Measurements from ENCODE around the gene NCAPH2.
A peak's percentile ranks its signal among the peaks of the same experiment; 100 is the strongest.

The NCAPH2 gene

DNA sequence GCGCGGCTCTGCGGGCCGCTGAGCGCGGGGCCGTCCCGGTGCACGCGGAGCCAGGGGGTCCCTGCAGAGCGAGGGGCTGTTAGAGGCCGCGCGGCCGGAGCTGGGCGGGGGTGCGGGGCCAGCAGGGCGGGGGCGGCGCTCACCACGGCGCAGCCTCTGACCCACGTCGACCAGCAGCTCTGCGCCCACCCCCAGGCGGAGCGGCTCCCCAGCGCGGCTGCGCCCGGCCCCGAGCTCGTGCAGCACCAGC, 17.8 kb downstream of the NCAPH2 start:
- peak overlapping the region; percentile 97 for H3K27ac ChIP-seq
- CTCF ChIA-PET, result interaction anchor here (0.5 to 1.4 kb wide), 7 partner anchors 19 to 95 kb away, joined by 3 to 5 read pairs (median 3); partner anchors contain the start of gene SYCE3
- TF ChIP-seq, protein P1, sequence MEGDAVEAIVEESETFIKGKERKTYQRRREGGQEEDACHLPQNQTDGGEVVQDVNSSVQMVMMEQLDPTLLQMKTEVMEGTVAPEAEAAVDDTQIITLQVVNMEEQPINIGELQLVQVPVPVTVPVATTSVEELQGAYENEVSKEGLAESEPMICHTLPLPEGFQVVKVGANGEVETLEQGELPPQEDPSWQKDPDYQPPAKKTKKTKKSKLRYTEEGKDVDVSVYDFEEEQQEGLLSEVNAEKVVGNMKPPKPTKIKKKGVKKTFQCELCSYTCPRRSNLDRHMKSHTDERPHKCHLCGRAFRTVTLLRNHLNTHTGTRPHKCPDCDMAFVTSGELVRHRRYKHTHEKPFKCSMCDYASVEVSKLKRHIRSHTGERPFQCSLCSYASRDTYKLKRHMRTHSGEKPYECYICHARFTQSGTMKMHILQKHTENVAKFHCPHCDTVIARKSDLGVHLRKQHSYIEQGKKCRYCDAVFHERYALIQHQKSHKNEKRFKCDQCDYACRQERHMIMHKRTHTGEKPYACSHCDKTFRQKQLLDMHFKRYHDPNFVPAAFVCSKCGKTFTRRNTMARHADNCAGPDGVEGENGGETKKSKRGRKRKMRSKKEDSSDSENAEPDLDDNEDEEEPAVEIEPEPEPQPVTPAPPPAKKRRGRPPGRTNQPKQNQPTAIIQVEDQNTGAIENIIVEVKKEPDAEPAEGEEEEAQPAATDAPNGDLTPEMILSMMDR (conservative IDR thresholded peaks at IDR 0.05; ENCODE audit: low read depth), result no peak
- POLR2A ChIA-PET (ENCODE audit: low non-redundant PET), result interaction anchor here (0.6 to 1.5 kb wide), 3 partner anchors 18 to 171 kb away, joined by 3 to 7 read pairs (median 5); partner anchors contain the start of genes LMF2, NCAPH2 and SYCE3
- DNase-seq (ENCODE audit: low spot score), result no peak

DNA sequence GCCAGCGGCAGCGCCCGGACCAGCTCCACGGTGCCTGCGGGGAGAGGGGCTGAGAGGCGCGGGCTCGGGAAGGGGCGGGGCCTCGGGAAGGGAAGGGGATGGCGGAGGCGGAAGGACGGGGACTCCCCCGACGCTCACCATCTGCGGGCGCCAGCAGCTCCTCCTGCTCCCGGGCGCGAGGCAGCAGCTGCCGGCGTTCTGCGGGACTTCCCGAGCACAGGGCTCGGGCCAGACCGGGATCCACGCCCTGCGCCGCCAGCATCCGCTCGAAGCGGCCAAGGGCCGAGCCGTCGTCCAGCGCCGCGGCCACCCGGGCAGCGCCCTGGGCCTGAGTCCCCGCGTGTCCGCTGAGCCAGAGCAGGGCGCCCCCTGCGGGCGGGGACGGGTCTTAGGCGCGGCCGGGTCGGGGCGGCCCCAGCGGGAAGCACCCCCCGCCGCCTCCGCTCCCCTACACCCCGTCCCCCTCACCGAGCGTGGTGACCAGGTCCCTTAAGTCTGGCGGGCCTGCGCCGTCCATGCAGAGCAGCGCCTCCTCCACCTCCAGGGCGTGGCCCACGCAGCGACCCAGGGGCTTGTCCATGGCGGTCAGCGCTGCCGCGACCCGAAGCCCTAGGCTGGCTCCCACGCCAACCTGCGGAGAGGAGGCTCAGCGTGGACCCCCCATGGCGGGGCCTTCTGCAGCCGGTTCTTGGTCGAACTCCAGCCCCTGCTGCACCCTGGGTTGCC, 18.2 kb downstream of the NCAPH2 start:
- TF ChIP-seq, protein P1 (conservative IDR thresholded peaks at IDR 0.05; ENCODE audit: low read depth), result peak; percentile 73
- DNase-seq (ENCODE audit: low spot score), result no peak
- POLR2A ChIA-PET (ENCODE audit: low non-redundant PET), result interaction anchor here (0.6 to 1.5 kb wide), 3 partner anchors 36 to 170 kb away, joined by 3 to 12 read pairs (median 7); partner anchors contain the start of gene SYCE3
- H3K27ac ChIP-seq, result peak overlapping the region; percentile 97
- CTCF ChIA-PET, result interaction anchor here (0.5 to 1.4 kb wide), 7 partner anchors 18 to 95 kb away, joined by 3 to 5 read pairs (median 3); partner anchors contain the start of gene SYCE3

DNA sequence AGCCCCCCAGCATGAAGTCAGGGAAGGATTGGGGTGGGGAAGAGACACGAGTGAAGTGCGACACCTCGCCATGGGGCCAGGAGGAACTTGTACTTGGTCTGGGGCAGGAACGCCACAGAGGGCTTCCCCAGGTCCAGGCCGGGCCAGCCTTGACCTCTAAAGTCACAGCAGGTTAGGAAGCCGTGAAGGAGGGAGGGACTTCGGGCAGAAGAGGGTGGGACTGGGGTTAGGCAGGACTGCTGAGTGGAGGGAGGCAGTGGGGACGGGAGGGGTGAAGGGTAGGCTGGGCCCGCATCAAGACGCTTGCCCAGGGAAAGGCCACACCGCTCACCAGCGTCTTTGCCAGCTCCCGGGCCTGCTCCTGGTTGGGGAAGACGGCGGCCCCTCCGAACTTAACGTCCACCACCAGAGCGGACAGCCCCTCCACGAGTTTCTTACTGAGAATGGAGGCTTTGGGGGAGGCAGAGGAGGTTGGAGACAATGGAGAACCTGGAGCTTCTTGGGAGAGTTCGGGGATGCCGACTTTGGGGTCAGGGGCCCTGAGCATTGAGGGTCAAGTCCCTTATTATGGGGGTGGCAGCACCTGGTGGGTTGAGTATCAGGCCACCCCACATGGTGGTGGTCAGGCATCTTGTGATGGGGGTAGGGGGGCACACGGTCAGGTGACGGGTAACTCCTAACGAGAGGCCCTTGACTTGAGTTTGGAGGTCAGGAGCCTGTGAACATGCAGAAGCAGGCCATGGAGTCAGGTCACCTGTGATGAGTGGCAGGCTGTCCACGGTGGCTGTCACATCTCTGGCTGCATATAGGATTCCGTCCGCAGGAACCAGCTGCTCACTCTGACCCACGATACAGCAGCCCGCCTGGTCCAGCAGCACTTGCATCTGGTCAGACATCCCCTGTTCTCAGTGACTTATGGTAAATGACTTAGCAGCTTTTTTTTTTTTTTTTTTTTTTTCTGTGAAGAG, 19.1 kb downstream of the NCAPH2 start:
- TF ChIP-seq, protein P1 (conservative IDR thresholded peaks at IDR 0.05; ENCODE audit: low read depth), result no peak
- POLR2A ChIA-PET (ENCODE audit: low non-redundant PET), result interaction anchor here (0.6 to 1.0 kb wide), 3 partner anchors 11 to 36 kb away, joined by 4 to 12 read pairs (median 9); partner anchors contain the start of gene SYCE3
- H3K27ac ChIP-seq, result peak overlapping the region; percentile 97
- DNase-seq (ENCODE audit: low spot score), result no peak
- CTCF ChIA-PET, result interaction anchor here (0.7 kb wide), 1 partner anchor 35 kb away, joined by 3 read pairs; the partner anchor contains the start of gene SYCE3

DNA sequence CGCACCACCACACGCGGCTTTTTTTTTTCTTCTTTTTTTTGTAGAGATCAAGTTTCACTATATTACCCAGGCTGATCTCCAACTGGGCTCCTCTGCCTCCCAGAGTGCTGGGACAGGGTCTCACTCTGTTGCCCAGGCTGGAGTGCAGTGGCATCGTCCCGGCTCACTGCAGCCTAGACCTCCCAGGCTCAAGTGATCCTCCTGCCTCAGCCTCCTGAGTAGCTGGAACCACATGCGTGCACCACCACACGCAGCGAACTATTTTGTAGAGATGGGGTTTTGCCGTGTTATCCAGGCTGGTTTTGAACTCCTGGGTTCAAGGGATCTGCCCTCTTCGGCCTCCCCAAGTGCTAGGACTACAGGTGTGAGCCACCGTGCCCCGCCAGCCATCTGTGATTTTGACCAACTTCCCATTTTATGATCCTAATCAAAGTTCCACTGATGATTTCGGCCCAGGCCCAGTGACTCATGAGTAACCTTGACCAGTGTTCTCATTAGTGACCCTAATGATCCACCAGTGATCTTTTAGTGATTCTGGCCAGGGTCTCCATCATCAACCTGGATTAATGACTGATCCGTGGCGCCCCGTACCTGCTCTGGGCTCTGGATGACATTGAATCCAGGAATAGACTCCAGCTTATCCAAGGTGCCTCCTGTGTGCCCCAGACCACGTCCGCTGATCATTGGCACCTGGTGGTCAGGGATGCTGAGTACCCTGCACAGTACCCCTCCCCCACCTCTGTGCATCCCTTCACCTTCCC, 20.1 kb downstream of the NCAPH2 start:
- H3K27ac ChIP-seq, result peak overlapping the region; percentile 97
- no peak for DNase-seq (ENCODE audit: low spot score)
- TF ChIP-seq, protein P1 (conservative IDR thresholded peaks at IDR 0.05; ENCODE audit: low read depth), result no peak
- ChIA-PET CTCF (no interaction called here), POLR2A (ENCODE audit: low non-redundant PET) (interaction anchor here (0.9 kb wide), 1 partner anchor 35 kb away, joined by 3 read pairs; the partner anchor contains the start of gene SYCE3)

DNA sequence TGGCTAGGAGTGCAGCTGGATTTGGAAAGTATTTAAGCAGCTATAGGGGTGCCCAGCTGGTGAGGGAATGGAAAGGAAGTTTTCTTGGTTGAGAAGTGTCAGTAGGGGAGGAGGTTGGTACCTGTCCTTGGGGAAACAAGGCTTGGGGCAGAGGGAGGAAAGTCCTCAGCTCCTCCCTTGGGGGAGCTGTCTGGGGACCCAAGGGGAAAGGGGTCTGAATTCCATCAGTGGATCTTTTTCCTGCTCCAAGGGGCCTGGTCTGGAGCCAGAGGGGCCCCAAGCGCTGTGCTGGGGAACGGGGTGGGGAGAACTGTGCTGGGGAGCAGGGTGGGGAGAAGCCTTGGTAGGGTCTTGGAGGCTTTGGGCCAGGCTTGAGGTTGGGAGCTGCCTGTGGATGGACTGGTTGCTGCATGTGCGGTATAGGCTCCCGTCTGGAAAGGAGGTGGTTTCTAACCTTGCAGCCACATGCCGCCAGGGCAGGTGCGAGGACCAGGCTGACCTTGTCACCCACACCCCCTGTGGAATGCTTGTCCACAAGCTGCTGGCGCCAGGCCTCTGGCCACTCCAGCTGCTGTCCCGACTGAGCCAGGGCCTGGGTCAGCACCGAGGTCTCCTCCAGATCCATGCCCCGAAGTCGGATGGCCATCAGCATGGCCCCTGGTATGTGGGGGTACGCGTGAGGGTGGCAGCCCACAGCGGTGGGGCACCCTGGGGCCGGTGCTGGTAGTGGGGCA, 20.8 kb downstream of the NCAPH2 start:
- CTCF ChIA-PET, result interaction anchor here (0.7 kb wide), 1 partner anchor 34 kb away, joined by 4 read pairs; the partner anchor contains the start of gene SYCE3
- POLR2A ChIA-PET (ENCODE audit: low non-redundant PET), result interaction anchor here (0.9 kb wide), 1 partner anchor 34 kb away, joined by 3 read pairs; the partner anchor contains the start of gene SYCE3
- TF ChIP-seq, protein P1 (conservative IDR thresholded peaks at IDR 0.05; ENCODE audit: low read depth), result no peak
- peak overlapping the region; percentile 97 for H3K27ac ChIP-seq
- no peak for DNase-seq (ENCODE audit: low spot score)

All from RWPE1 (cell line).